Lower leg skin (tissue), 3 donors: ENCODE results near the gene TUT4.

Experiments used
- CTCF ChIP-seq, 3 donors: fragments of 450-650 bp; IDR thresholded peaks; one replicate each; pipeline ENCODE4 v1.5.1; 2016; ENCODE audit warnings: antibody characterized with exemption in 3 of 3, mild to moderate bottlenecking in 3 of 3, moderate library complexity in 2 of 3
- POLR2A ChIP-seq, 2 donors: fragments of 450-650 bp; IDR thresholded peaks; one replicate each; pipeline ENCODE4 v1.6.1; 2016 to 2017; ENCODE audit warnings: antibody characterized with exemption in 2 of 2, mild to moderate bottlenecking in 1 of 2, moderate library complexity in 1 of 2

DNA sequence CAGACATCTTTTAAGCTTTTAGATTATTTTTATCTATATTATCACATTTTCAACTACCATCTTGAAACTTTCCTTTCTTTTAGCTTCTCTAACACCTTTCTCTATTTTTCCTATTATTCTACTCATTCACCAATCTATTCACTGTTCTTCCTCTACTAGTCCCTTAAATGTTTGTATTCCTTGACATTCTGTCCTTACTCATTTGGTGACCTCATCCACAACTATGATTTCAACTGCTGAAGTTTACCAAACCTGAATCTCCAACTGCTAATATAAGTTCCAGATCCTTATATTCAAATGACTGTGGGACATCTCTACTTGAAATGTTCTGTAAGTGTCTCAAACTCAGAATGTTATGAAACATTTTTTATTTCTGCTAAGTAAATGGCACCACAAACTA, 49.2 kb downstream of the TUT4 start:
- TF ChIP-seq CTCF (IDR thresholded peaks at IDR 0.05) (no peak), POLR2A (IDR thresholded peaks at IDR 0.05) (no peak)
